Measurements from ENCODE around the gene CACNG7. TPM values are rescaled to one million over a fixed set of nuclear protein-coding genes. Genes with fewer than 3 reads are reported as not detected.

CACNG7 gene
- total RNA-seq, 1 experiment from 2014 or later, result not detected

DNA sequence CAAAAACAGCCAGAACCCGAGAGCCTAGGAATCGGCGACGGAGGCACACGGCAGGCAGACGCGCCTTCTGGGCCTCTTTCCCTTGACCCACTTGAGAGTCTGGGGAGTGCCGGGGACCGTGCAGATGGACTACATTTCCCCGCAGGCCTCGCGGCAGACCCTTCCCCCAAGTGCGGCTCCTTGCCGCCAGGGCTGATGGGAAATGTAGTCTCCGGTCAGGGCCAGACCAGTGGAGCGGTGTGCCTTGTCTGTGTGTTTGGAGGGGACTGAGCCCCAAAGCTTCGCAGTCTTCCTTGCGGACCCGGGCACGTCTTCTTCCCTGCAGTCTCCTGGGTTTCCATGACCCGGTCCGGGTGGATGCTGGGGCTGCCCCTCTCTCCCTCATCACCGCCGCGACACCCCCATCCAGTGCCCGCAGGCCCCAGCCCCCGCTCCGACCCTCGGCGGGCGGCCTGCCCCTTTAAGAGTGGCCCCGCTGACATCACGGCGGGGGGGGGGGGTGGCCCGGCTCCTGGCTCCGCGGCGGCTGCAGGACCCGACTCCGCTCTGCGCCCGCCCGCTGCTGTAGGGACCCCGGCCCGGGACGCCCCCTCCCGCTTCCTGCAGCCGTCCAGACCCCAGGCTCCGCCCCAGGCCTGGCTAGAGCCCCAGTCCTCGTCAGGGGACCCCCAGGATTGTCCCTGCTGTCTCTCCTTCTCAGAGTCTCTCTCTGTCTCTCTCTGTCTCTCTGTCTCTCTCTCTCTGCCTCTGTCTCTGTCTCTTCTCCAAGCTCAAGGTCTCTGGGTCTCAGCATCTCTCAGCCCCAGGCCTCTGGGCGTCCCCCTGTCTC lies 758 bp upstream of the CACNG7 start (continued):
- TF ChIP-seq POLR2AphosphoS5 (IDR thresholded peaks at IDR 0.05; ENCODE audit: low read depth, low read length) (no peak), YY1 (IDR thresholded peaks at IDR 0.05; ENCODE audit: extremely low read depth, insufficient replicate concordance, low read depth, low read length) (no peak)

DNA sequence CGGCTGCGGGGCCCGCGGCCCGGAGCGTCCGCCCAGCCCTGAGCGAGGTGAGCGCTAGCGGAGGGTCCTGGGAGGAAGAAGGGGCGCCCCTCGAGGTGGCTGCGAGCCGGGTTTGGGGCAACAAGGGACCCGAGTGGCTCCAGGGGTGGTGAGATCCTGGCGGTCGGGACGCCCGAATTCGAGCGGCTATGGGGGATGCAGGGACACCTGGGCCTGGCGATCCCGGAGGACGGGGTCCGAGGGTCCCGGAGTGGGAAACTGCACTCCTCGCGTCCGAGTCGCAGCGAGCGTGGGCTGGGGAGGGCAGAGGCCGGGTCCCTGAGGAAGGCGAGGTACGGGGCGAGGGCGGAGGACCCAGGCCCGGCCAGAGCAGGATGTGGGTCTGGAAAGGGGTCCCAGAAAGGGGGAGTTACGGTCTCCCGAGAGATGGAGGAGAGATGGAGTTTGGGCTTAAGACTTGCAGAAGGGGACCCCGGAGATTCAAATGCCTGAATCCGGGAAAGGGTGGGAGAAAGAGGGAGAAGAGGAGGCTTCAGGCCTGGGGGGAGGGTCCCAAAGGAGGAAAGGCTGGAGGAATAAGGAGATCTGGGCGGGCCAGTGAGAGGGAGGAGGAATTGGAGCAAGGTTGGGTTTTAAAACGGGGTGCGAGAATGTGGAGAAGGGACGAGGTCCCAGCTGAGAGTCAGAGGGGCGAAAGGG lies 542 bp downstream of the CACNG7 start:
- Histone ChIP-seq H3K4me1 (ENCODE audit: control insufficient read depth in 1 of 2, insufficient read depth in 2 of 2, low read length in 2 of 2) (peaks cover 0 to 12% of the 10 kb centered on the region in 2 experiments; a peak in 2 of 4 replicates), H3K9me3 (ENCODE audit: control insufficient read depth in 1 of 2, insufficient read depth in 1 of 2, low read depth in 1 of 2, low read length in 2 of 2) (no peaks in the 10 kb centered on the region), H3K79me2 (ENCODE audit: insufficient read depth, low read length) (no peaks in the 10 kb centered on the region), H3K27me3 (ENCODE audit: insufficient read depth, low read length) (peaks cover 8% of the 10 kb centered on the region; the same call in 1 of the 2 replicates), H3K9ac (ENCODE audit: low read length) (no peak overlapping the region), H3K27ac (ENCODE audit: low read depth, low read length) (no peak overlapping the region), H2AFZ (ENCODE audit: low read depth, low read length, poor library complexity, severe bottlenecking) (no peak overlapping the region), H3K9me2 (ENCODE audit: insufficient read depth) (no peaks in the 10 kb centered on the region), H3K4me2 (ENCODE audit: low read length) (no peak overlapping the region), H3K4me3 (replicated peaks in 1 of 2; ENCODE audit: low read depth in 1 of 2, low read length in 2 of 2) (no peak overlapping the region), H3K36me3 (ENCODE audit: control insufficient read depth in 1 of 2, insufficient read depth in 2 of 2, low read length in 2 of 2) (no peaks in the 10 kb centered on the region), H4K20me1 (ENCODE audit: insufficient read depth) (no peaks in the 10 kb centered on the region)
- DNase-seq (ENCODE audit: low read depth, low spot score), result no peak
- ChIA-PET RAD21 (ENCODE audit: low non-redundant PET in 1 of 2, low total read pairs in 2 of 2, uncharacterized antibody in 2 of 2, unreplicated experiment in 2 of 2) (no interaction called here), POLR2A (no interaction called here), CTCF (no interaction called here)
- ATAC-seq, result no peak
- intact Hi-C loops (cut with micrococcal nuclease), result loop anchor here (5.0 kb wide), 1 partner anchor 113 kb away; no protein-coding TSS in a partner anchor
- TF ChIP-seq JUND (IDR thresholded peaks at IDR 0.05) (no peak), SRF (IDR thresholded peaks at IDR 0.05; ENCODE audit: low read depth) (no peak), YY1 (IDR thresholded peaks at IDR 0.05; ENCODE audit: extremely low read depth, insufficient replicate concordance, low read depth, low read length) (no peak), CBX3 (IDR thresholded peaks at IDR 0.05; ENCODE audit: low read depth) (no peak), EGR1 (IDR thresholded peaks at IDR 0.05; ENCODE audit: low read depth) (no peak), CEBPB (IDR thresholded peaks at IDR 0.05; ENCODE audit: low read depth) (no peak), SIN3A (IDR thresholded peaks at IDR 0.05; ENCODE audit: low read depth) (no peak), EZH2phosphoT487 (IDR thresholded peaks at IDR 0.05; ENCODE audit: borderline replicate concordance) (no peak), POLR2AphosphoS5 (IDR thresholded peaks at IDR 0.05; ENCODE audit: low read depth, low read length) (no peak), ELF1 (IDR thresholded peaks at IDR 0.05; ENCODE audit: borderline replicate concordance, low read depth) (no peak), ZFX (IDR thresholded peaks at IDR 0.05) (no peak), EZH2 (IDR thresholded peaks at IDR 0.05) (no peak), SP1 (IDR thresholded peaks at IDR 0.05; ENCODE audit: low read depth) (no peak)
- TF ChIP-seq, protein P1, sequence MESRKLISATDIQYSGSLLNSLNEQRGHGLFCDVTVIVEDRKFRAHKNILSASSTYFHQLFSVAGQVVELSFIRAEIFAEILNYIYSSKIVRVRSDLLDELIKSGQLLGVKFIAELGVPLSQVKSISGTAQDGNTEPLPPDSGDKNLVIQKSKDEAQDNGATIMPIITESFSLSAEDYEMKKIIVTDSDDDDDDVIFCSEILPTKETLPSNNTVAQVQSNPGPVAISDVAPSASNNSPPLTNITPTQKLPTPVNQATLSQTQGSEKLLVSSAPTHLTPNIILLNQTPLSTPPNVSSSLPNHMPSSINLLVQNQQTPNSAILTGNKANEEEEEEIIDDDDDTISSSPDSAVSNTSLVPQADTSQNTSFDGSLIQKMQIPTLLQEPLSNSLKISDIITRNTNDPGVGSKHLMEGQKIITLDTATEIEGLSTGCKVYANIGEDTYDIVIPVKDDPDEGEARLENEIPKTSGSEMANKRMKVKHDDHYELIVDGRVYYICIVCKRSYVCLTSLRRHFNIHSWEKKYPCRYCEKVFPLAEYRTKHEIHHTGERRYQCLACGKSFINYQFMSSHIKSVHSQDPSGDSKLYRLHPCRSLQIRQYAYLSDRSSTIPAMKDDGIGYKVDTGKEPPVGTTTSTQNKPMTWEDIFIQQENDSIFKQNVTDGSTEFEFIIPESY (IDR thresholded peaks at IDR 0.05; ENCODE audit: extremely low read depth, insufficient replicate concordance, low read length), result no peak
- TF ChIP-seq, protein P2, sequence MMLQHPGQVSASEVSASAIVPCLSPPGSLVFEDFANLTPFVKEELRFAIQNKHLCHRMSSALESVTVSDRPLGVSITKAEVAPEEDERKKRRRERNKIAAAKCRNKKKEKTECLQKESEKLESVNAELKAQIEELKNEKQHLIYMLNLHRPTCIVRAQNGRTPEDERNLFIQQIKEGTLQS (IDR thresholded peaks at IDR 0.05), result no peak
- BruUV-seq (replicated peaks), result no TSS peak

Measured in HCT116 (cell line).